Peyer's patch (tissue), 4 donors: ENCODE data around the gene PLEKHM2.

Experiments used
- POLR2A ChIP-seq, 2 donors: fragments of 450-650 bp; IDR thresholded peaks; one replicate each; pipeline ENCODE4 v1.5.1; 2017; ENCODE audit warnings: antibody characterized with exemption in 2 of 2, mild to moderate bottlenecking in 2 of 2, moderate library complexity in 2 of 2
- TF ChIP-seq, protein P1 (sequence below), 6 experiments: fragments of 450-650 bp in 4 of 6; fragments of 200-600 bp in 2 of 6; sonication (generic) in 1 of 6; IDR thresholded peaks; one replicate each; pipeline ENCODE4 v1.5.1; 2017 to 2019; ENCODE audit warnings: antibody characterized with exemption in 6 of 6, mild to moderate bottlenecking in 3 of 6, moderate library complexity in 1 of 6

- TF ChIP-seq, protein P1, sequence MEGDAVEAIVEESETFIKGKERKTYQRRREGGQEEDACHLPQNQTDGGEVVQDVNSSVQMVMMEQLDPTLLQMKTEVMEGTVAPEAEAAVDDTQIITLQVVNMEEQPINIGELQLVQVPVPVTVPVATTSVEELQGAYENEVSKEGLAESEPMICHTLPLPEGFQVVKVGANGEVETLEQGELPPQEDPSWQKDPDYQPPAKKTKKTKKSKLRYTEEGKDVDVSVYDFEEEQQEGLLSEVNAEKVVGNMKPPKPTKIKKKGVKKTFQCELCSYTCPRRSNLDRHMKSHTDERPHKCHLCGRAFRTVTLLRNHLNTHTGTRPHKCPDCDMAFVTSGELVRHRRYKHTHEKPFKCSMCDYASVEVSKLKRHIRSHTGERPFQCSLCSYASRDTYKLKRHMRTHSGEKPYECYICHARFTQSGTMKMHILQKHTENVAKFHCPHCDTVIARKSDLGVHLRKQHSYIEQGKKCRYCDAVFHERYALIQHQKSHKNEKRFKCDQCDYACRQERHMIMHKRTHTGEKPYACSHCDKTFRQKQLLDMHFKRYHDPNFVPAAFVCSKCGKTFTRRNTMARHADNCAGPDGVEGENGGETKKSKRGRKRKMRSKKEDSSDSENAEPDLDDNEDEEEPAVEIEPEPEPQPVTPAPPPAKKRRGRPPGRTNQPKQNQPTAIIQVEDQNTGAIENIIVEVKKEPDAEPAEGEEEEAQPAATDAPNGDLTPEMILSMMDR (IDR thresholded peaks at IDR 0.05) = no peak
- no peak for TF ChIP-seq POLR2A (IDR thresholded peaks at IDR 0.05)
Measured at GRCh38 chr1:15687446-15687845, 3.3 kb downstream of the PLEKHM2 start.
